ENCODE results near the gene RGL1. TPM values are rescaled to one million over a fixed set of nuclear protein-coding genes. Genes with fewer than 3 reads are reported as not detected.
A peak's percentile ranks its signal among the peaks of the same experiment; 100 is the strongest.

Gene RGL1
- total and polyA plus RNA-seq, 2 experiments from 2014 or later, result 17.9 to 30.7 TPM

DNA sequence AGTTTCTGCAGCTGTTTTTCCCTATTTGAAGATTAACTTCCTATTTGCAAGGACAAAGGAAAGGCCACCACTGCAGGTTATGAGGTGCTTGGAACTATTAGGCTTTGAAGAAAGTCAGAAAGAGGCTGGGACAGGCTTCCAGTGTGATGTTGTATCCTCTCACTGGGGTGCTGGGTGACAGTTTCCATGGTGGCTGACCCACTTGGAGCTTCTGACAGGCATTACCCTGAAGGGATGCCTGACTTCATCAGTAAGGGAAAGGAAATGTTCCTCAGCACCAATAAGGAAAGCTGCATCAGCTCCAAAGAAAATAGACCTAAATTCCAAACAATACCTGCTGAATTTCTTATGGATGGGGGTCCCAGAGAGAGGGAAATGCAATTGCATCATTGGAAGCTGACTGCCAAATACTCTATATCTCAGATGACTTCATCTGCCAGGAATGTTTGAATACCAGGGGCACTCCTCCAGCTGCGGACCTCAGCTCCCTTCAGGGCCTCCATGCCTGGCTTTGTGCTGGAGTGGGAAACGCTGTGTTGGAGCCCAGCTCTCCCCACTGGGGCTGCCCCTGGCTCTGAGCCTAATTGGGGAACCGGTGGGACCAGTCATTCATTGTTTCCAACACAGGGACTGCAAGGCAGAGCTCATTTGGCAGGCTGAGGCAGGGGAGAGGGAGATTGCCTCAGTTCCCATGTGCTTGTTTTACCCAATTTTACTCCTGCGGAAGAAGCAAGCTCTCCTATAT, 76.6 kb downstream of the RGL1 start:
- H2AFZ ChIP-seq, result no peak overlapping the region
- H3K36me3 ChIP-seq (replicated peaks; ENCODE audit: insufficient read depth, low read depth), result no peaks in the 10 kb centered on the region
- H3K4me2 ChIP-seq, result peak overlapping the region; percentile 43
- H3K9me2 ChIP-seq (replicated peaks; ENCODE audit: insufficient read depth), result no peaks in the 10 kb centered on the region
- WGBS (ENCODE audit: low lambda C conversion rate, missing lambda C conversion rate), result 26% methylated on average over 4 of the region's 4 CpGs
- H3K4me1 ChIP-seq (ENCODE audit: insufficient read depth), result peaks cover 48% of the 10 kb centered on the region
- H3K27me3 ChIP-seq, result no peaks in the 10 kb centered on the region
- no peaks in the 10 kb centered on the region for H3K9me3 ChIP-seq (ENCODE audit: low read depth)
- TF ChIP-seq EZH2phosphoT487 (IDR thresholded peaks at IDR 0.05; ENCODE audit: low read depth, severe bottlenecking, unreplicated experiment) (no peak), EZH2 (IDR thresholded peaks at IDR 0.05; ENCODE audit: borderline replicate concordance) (no peak)
- TF ChIP-seq, protein P1, sequence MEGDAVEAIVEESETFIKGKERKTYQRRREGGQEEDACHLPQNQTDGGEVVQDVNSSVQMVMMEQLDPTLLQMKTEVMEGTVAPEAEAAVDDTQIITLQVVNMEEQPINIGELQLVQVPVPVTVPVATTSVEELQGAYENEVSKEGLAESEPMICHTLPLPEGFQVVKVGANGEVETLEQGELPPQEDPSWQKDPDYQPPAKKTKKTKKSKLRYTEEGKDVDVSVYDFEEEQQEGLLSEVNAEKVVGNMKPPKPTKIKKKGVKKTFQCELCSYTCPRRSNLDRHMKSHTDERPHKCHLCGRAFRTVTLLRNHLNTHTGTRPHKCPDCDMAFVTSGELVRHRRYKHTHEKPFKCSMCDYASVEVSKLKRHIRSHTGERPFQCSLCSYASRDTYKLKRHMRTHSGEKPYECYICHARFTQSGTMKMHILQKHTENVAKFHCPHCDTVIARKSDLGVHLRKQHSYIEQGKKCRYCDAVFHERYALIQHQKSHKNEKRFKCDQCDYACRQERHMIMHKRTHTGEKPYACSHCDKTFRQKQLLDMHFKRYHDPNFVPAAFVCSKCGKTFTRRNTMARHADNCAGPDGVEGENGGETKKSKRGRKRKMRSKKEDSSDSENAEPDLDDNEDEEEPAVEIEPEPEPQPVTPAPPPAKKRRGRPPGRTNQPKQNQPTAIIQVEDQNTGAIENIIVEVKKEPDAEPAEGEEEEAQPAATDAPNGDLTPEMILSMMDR (IDR thresholded peaks at IDR 0.05; ENCODE audit: poor library complexity), result no peak
- no peaks in the 10 kb centered on the region for H3K79me2 ChIP-seq
- H4K20me1 ChIP-seq (ENCODE audit: insufficient read depth, poor library complexity, severe bottlenecking), result no peaks in the 10 kb centered on the region
- H3K4me3 ChIP-seq, result no peak overlapping the region
- peak overlapping the region; percentile 74 for H3K27ac ChIP-seq
- DNase-seq (ENCODE audit: low spot score), result peak; percentile 80

DNA sequence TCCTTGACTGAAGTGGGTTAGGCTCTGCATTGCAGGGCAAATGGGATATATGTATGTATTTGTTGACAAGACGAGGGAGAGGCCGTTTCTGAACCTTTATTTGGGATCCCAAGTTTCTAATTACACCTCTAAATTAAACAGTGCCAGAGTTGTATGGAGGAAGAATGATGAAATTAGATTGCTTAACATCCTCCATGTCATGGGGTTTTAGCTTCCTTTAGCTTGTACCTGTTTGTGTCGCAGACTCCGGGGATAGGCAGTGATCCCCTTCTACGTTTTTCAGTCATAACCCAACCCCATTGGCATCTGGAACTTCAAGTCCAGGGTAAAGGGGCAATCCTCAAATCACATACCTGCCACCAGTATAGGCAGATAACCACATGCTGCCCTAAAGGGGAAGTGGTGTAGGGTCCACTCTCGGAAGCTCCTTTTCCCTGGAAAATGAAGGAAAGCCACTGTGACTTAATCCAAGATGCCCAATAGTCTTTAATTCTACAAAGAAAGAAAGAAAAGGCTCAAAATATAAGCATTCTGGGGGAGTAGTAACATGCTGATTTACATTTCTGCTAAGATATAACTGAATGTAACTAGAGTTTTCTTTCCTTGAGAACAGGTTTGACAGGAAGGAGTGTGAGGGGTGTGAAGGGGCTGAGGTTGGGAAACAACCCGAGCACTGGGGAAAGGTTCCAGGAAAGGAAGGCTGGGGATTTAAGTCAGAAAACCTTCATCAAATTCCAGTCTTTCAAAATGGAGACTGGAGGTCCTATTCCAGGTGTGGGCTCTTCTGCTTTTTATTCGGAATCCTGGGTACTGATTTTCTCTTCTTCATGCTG, 77.6 kb downstream of the RGL1 start:
- 83% methylated on average over 8 of the region's 8 CpGs for WGBS (ENCODE audit: low lambda C conversion rate, missing lambda C conversion rate)
- Histone ChIP-seq H2AFZ (no peak overlapping the region), H3K36me3 (replicated peaks; ENCODE audit: insufficient read depth, low read depth) (no peaks in the 10 kb centered on the region), H3K9me3 (ENCODE audit: low read depth) (no peaks in the 10 kb centered on the region), H3K79me2 (no peaks in the 10 kb centered on the region), H3K9me2 (replicated peaks; ENCODE audit: insufficient read depth) (no peaks in the 10 kb centered on the region), H3K27ac (peak overlapping the region; percentile 74), H3K4me2 (peak overlapping the region; percentile 43), H4K20me1 (ENCODE audit: insufficient read depth, poor library complexity, severe bottlenecking) (no peaks in the 10 kb centered on the region), H3K4me1 (ENCODE audit: insufficient read depth) (peaks cover 46% of the 10 kb centered on the region), H3K4me3 (no peak overlapping the region), H3K27me3 (no peaks in the 10 kb centered on the region)
- TF ChIP-seq, protein P1 (IDR thresholded peaks at IDR 0.05; ENCODE audit: poor library complexity), result no peak
- TF ChIP-seq EZH2phosphoT487 (IDR thresholded peaks at IDR 0.05; ENCODE audit: low read depth, severe bottlenecking, unreplicated experiment) (no peak), EZH2 (IDR thresholded peaks at IDR 0.05; ENCODE audit: borderline replicate concordance) (no peak)
- DNase-seq (ENCODE audit: low spot score), result no peak

DNA sequence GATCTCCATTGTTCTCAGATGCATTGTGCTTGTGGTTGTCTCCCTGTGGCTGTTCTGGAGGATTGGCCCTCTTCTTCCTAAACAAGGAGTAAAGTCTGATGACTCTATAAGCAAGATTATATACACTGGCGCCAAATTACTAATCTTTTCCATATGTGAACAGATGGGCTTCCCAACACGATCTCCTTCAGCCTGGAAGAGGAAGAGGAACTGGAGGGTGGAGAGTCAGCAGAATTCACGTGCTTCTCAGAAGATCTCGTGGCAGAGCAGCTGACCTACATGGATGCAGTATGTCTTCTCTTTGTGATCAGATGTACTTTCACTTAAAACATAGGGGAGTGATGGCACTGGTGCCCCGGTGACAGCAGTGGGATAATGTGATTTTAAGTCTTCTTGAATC, 78.7 kb downstream of the RGL1 start:
- Histone ChIP-seq H3K4me2 (no peak overlapping the region), H3K27ac (peak overlapping the region; percentile 74), H3K4me1 (ENCODE audit: insufficient read depth) (peaks cover 50% of the 10 kb centered on the region), H3K36me3 (replicated peaks; ENCODE audit: insufficient read depth, low read depth) (no peaks in the 10 kb centered on the region), H3K9me2 (replicated peaks; ENCODE audit: insufficient read depth) (no peaks in the 10 kb centered on the region), H4K20me1 (ENCODE audit: insufficient read depth, poor library complexity, severe bottlenecking) (no peaks in the 10 kb centered on the region), H3K4me3 (no peak overlapping the region), H3K9me3 (ENCODE audit: low read depth) (no peaks in the 10 kb centered on the region), H3K79me2 (no peaks in the 10 kb centered on the region), H2AFZ (no peak overlapping the region), H3K27me3 (no peaks in the 10 kb centered on the region)
- no peak for DNase-seq (ENCODE audit: low spot score)
- 78% methylated on average over 5 of the region's 5 CpGs for WGBS (ENCODE audit: low lambda C conversion rate, missing lambda C conversion rate)
- TF ChIP-seq EZH2 (IDR thresholded peaks at IDR 0.05; ENCODE audit: borderline replicate concordance) (no peak), EZH2phosphoT487 (IDR thresholded peaks at IDR 0.05; ENCODE audit: low read depth, severe bottlenecking, unreplicated experiment) (no peak)
- TF ChIP-seq, protein P1 (IDR thresholded peaks at IDR 0.05; ENCODE audit: poor library complexity), result no peak
